Bronchial epithelial cell (primary cell): Measurements from ENCODE around the gene MYRIP. TPM values are rescaled to one million over a fixed set of nuclear protein-coding genes. Genes with fewer than 3 reads are reported as not detected.

Experiments used
- DNase-seq: peaks from one replicate; pipeline ENCODE4 v3.0.0-alpha.2; 2010; ENCODE audit warnings: low read depth
- FAIRE-seq: peaks from 2 replicates; lab custom pipeline; 2011; peaks lifted over from hg19 to GRCh38; lab: Jason Lieb, UNC
- H3K27me3 ChIP-seq: 2 replicates; pipeline ENCODE4 v1.5.1; 2011; ENCODE audit warnings: low read length; ENCODE audit not compliant: control insufficient read depth, insufficient read depth
- H3K36me3 ChIP-seq: 2 replicates; pipeline ENCODE4 v1.5.1; 2011; ENCODE audit warnings: low read length; ENCODE audit not compliant: control insufficient read depth, insufficient read depth
- H3K4me3 ChIP-seq: 2 replicates; pipeline ENCODE4 v1.5.1; 2011; ENCODE audit warnings: mild to moderate bottlenecking, low read depth, low read length, control low read depth
- total RNA-seq: library from RNA; depleted of rRNA; stranded (reverse); fragments of >200 nt; gene quantifications from 2 replicates; pipeline ENCODE4 v1.2.1, GENCODE V29; 2014
- TF ChIP-seq, protein P1 (sequence below): IDR thresholded peaks from 2 replicates; pipeline ENCODE4 v1.5.1; 2011; ENCODE audit warnings: mild to moderate bottlenecking, moderate library complexity, low read length, control low read depth, inconsistent platforms; ENCODE audit not compliant: insufficient read depth, severe bottlenecking

Gene MYRIP
- total RNA-seq = not detected in 2 replicates

DNA sequence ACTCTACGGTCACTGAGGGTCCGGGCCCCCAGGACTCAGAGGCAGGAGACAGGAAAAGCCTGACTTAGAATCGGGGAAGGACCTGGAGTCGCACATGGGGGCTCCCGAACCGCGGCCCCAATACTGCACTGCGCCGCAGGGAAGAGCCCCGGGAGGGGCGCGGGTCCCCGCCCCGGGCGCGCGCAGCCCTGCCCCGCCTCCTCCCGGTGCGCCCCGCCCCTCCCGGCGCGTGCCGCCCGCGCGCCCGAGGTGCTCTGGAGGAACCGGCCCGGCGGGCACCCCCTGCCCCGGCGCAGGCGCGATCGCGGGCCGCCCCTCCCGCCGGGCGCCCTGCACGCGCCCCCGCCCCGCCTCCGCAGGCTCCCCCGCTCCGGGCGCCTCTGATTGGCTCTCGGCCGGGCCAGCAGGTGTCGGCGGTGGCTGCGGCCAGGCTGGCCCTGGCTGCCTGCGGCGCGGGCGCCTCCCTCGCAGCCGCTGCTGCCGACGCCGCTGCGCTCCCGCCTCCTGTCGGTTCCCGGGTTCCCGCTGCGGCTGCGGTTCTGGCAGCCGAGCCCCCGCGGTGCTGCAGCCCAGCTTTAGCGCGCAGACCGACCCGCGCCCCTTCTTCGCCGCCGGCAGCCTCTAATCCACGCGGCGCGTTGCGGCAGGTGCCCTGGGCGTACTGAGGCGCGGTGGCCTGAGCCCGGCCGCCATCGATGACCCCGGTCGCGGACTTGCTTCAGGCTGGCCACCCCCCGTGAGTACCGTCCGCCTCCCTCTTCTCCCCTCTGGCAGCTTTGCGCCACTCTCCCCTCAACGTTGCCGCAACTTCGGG is at the start of gene MYRIP:
MYRIP (plus strand) TSS at position 429 of the 814 bp plus-strand sequence. CDS start 91,208 bp downstream, outside the sequence.
- H3K36me3 ChIP-seq = no peaks in the 10 kb centered on the region
- TF ChIP-seq, protein P1, sequence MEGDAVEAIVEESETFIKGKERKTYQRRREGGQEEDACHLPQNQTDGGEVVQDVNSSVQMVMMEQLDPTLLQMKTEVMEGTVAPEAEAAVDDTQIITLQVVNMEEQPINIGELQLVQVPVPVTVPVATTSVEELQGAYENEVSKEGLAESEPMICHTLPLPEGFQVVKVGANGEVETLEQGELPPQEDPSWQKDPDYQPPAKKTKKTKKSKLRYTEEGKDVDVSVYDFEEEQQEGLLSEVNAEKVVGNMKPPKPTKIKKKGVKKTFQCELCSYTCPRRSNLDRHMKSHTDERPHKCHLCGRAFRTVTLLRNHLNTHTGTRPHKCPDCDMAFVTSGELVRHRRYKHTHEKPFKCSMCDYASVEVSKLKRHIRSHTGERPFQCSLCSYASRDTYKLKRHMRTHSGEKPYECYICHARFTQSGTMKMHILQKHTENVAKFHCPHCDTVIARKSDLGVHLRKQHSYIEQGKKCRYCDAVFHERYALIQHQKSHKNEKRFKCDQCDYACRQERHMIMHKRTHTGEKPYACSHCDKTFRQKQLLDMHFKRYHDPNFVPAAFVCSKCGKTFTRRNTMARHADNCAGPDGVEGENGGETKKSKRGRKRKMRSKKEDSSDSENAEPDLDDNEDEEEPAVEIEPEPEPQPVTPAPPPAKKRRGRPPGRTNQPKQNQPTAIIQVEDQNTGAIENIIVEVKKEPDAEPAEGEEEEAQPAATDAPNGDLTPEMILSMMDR = no peak
- DNase-seq = no peak
- FAIRE-seq = no peak
- peaks cover 42% of the 10 kb centered on the region for H3K27me3 ChIP-seq
- H3K4me3 ChIP-seq = peak within 1 kb of the TSS; percentile 27

DNA sequence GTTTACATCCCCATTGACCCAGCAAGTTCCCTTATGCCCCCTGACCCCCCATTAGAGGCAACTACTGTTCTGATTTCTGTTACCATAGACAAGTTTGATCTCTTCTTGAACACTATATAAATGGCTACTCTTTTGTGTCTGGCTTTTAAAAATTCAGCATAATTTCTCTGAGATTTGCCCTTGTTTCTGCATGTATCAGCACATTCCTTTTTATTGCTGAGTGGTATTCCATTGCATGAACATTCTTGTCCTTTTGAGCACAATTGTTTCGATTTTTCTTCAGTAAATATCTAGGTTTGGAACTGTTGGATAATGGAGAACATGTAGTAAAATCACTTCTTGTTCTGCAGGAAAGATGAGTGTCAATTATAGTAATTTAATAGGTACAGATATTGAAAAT is 49.1 kb upstream of the MYRIP start:
- TF ChIP-seq, protein P1 = no peak
- Histone ChIP-seq H3K27me3 (no peaks in the 10 kb centered on the region), H3K36me3 (no peaks in the 10 kb centered on the region), H3K4me3 (no peak overlapping the region)
- DNase-seq = no peak
- FAIRE-seq = no peak

- Histone ChIP-seq H3K36me3 (no peaks in the 10 kb centered on the region), H3K27me3 (no peaks in the 10 kb centered on the region), H3K4me3 (no peak overlapping the region)
- TF ChIP-seq, protein P1 = no peak
- no peak for FAIRE-seq
- no peak for DNase-seq
Measured at GRCh38 chr3:39762537-39763070, 46.8 kb upstream of the MYRIP start.

GRCh38 chr3:39763390-39763789 is 46.0 kb upstream of the MYRIP start:
- DNase-seq (no peak), FAIRE-seq (no peak)
- no peaks in the 10 kb centered on the region for H3K27me3 ChIP-seq
- no peak overlapping the region for H3K4me3 ChIP-seq
- H3K36me3 ChIP-seq = no peaks in the 10 kb centered on the region
- TF ChIP-seq, protein P1 = no peak

GRCh38 chr3:39765575-39765974 is 43.8 kb upstream of the MYRIP start:
- no peak for FAIRE-seq
- TF ChIP-seq, protein P1 = no peak
- Histone ChIP-seq H3K27me3 (no peaks in the 10 kb centered on the region), H3K4me3 (no peak overlapping the region), H3K36me3 (no peaks in the 10 kb centered on the region)
- DNase-seq = no peak
